GM12878 (cell line): ENCODE measurements around the gene NUP155. TPM values are rescaled to one million over a fixed set of nuclear protein-coding genes. Genes with fewer than 3 reads are reported as not detected.

Experiments used
- ATAC-seq: fragments of 200-7000 bp; cut with Tn5 transposase; 3 replicates; pipeline ENCODE4 v1.9.1; 2020; ENCODE audit warnings: mild to moderate bottlenecking, moderate library complexity
- BruUV-seq: library from RNA; stranded (reverse); fragments of 400-500 nt; replicated peaks from 2 replicates; lab custom pipeline; 2021; lab: Mats Ljungman, UMichigan
- CTCF ChIA-PET: fragments of 300-600 bp; sonication (Branson Sonifier 250); formaldehyde crosslinking; extraction: SDS; loops from one replicate; lab custom pipeline; 2021; ENCODE audit warnings: inconsistent platforms; lab: Yijun Ruan, JAX
- POLR2A ChIA-PET: fragments of 350-600 bp; formaldehyde crosslinking; extraction: SDS; loops from one replicate; lab custom pipeline; 2021; ENCODE audit warnings: inconsistent platforms; lab: Charles Lee
- RAD21 ChIA-PET: fragments of 300-600 bp; sonication (Branson Sonifier 250); formaldehyde crosslinking; loops from one replicate; lab custom pipeline; 2023; ENCODE audit warnings: antibody characterized with exemption; ENCODE audit not compliant: unreplicated experiment; lab: Charles Lee
- SMC1A ChIA-PET: fragments of 300-600 bp; sonication (Branson Sonifier 250); formaldehyde crosslinking; loops from one replicate; lab custom pipeline; 2023; ENCODE audit not compliant: unreplicated experiment, uncharacterized antibody; lab: Charles Lee
- DNase-seq: peaks from one replicate; pipeline ENCODE4 v3.0.0-alpha.2; 2011; ENCODE audit warnings: low read depth, low spot score
- FAIRE-seq: peaks from 3 replicates; lab custom pipeline; 2011; peaks lifted over from hg19 to GRCh38; lab: Jason Lieb, UNC
- H2AFZ ChIP-seq: 2 replicates; pipeline ENCODE4 v1.6.0; 2011; ENCODE audit warnings: low read depth, low read length, control low read depth; ENCODE audit not compliant: control insufficient read depth
- H3K27ac ChIP-seq: 2 replicates; pipeline ENCODE4 v1.5.1; 2011; ENCODE audit warnings: control low read depth; ENCODE audit not compliant: control insufficient read depth, insufficient read depth
- H3K27me3 ChIP-seq, 2 experiments: replicated peaks in 1 of 2; 2 replicates each; pipeline versions ENCODE4 v1.6.0 to v1.6.1; 2011; ENCODE audit warnings: low read length in 1 of 2; ENCODE audit not compliant: control insufficient read depth in 2 of 2, insufficient read depth in 2 of 2
- H3K36me3 ChIP-seq, 2 experiments: 2 replicates each; pipeline ENCODE4 v1.5.1; 2011; ENCODE audit warnings: low read length in 1 of 2; ENCODE audit not compliant: control insufficient read depth in 2 of 2, insufficient read depth in 2 of 2
- H3K4me1 ChIP-seq: 2 replicates; pipeline ENCODE4 v1.6.1; 2011; ENCODE audit warnings: mild to moderate bottlenecking, low read length, moderate library complexity, mixed read lengths; ENCODE audit not compliant: control insufficient read depth, insufficient read depth
- H3K4me2 ChIP-seq: 2 replicates; pipeline ENCODE4 v1.6.0; 2011; ENCODE audit warnings: control low read depth; ENCODE audit not compliant: control insufficient read depth, insufficient read depth
- H3K4me3 ChIP-seq: fragments of 200-600 bp; sonication (generic); 2 replicates; pipeline ENCODE4 v1.5.1; 2016
- H3K79me2 ChIP-seq: 2 replicates; pipeline ENCODE4 v1.6.0; 2011; ENCODE audit warnings: low read length; ENCODE audit not compliant: control insufficient read depth, insufficient read depth
- H3K9ac ChIP-seq: 2 replicates; pipeline ENCODE4 v1.8.0; 2011; ENCODE audit warnings: low read length, control low read depth, mixed read lengths; ENCODE audit not compliant: control insufficient read depth, insufficient read depth
- H3K9me3 ChIP-seq: replicated peaks from 3 replicates; pipeline ENCODE4 v1.5.1; 2011; ENCODE audit warnings: mild to moderate bottlenecking, low read length; ENCODE audit not compliant: control insufficient read depth, insufficient read depth
- H4K20me1 ChIP-seq: 2 replicates; pipeline ENCODE4 v1.6.0; 2011; ENCODE audit not compliant: control insufficient read depth, insufficient read depth
- BMI1 ChIP-seq: fragments of 450-650 bp; IDR thresholded peaks from 2 replicates; pipeline ENCODE4 v1.6.1; 2016; ENCODE audit warnings: mild to moderate bottlenecking, moderate library complexity, borderline replicate concordance
- CHD1 ChIP-seq: IDR thresholded peaks from 2 replicates; pipeline ENCODE4 v1.6.1; 2012; ENCODE audit warnings: low read depth, low read length, improper control_type of control experiment
- EZH2 ChIP-seq: IDR thresholded peaks from 2 replicates; pipeline ENCODE4 v1.6.1; 2012; ENCODE audit warnings: low read depth, mild to moderate bottlenecking, control low read depth, inconsistent platforms, low read length, borderline replicate concordance; ENCODE audit not compliant: control insufficient read depth
- FOS ChIP-seq: IDR thresholded peaks from 3 replicates; pipeline ENCODE4 v1.6.1; 2011; ENCODE audit warnings: borderline replicate concordance; ENCODE audit not compliant: insufficient read length; ENCODE audit errors: extremely low read depth
- MEF2A ChIP-seq: IDR thresholded peaks from 2 replicates; pipeline ENCODE4 v1.6.1; 2011; ENCODE audit warnings: low read depth, mild to moderate bottlenecking, low read length, moderate library complexity; ENCODE audit not compliant: insufficient read depth
- PBX3 ChIP-seq: IDR thresholded peaks from 2 replicates; pipeline ENCODE4 v1.6.1; 2011; ENCODE audit warnings: mild to moderate bottlenecking, low read depth, low read length, moderate library complexity; ENCODE audit not compliant: insufficient replicate concordance
- POLR2AphosphoS5 ChIP-seq: IDR thresholded peaks from 2 replicates; pipeline ENCODE4 v1.6.1; 2011; ENCODE audit warnings: mild to moderate bottlenecking, low read length, inconsistent platforms
- POU2F2 ChIP-seq: IDR thresholded peaks from 3 replicates; pipeline ENCODE4 v1.6.1; 2011; ENCODE audit warnings: low read depth, mild to moderate bottlenecking, low read length, borderline replicate concordance
- RAD51 ChIP-seq: fragments of 450-650 bp; IDR thresholded peaks from 2 replicates; pipeline ENCODE4 v1.6.1; 2016; ENCODE audit warnings: moderate library complexity, mild to moderate bottlenecking, inconsistent platforms
- RFX5 ChIP-seq: IDR thresholded peaks from 2 replicates; pipeline ENCODE4 v1.6.1; 2011; ENCODE audit warnings: low read depth, low read length, improper control_type of control experiment
- SRF ChIP-seq, 2 experiments: IDR thresholded peaks; 2 replicates each; pipeline ENCODE4 v1.6.1; 2011; ENCODE audit warnings: low read depth in 2 of 2, low read length in 2 of 2, mild to moderate bottlenecking in 1 of 2, moderate library complexity in 1 of 2
- ZNF687 ChIP-seq: fragments of 450-650 bp; IDR thresholded peaks from 2 replicates; pipeline ENCODE4 v1.6.1; 2017; ENCODE audit warnings: mild to moderate bottlenecking, moderate library complexity
- WGBS: methylation state at CpG from one replicate; pipeline ENCODE4 v1.1.6; 2016; ENCODE audit warnings: low lambda C conversion rate; ENCODE audit not compliant: insufficient replicate concordance, insufficient coverage; ENCODE audit errors: missing lambda C conversion rate; 5-methylcytosine and 5-hydroxymethylcytosine counted together
- in situ Hi-C: fragments of 300-500 bp; cut with MboI; formaldehyde crosslinking; loops from 9 replicates; pipeline ENCODE4 v1.14.3; 2018; ENCODE audit warnings: mixed read lengths
- intact Hi-C: fragments of 100-400 bp; cut with micrococcal nuclease; formaldehyde crosslinking; loops from one replicate; pipeline ENCODE4 v1.14.2; 2022; ENCODE audit not compliant: unreplicated experiment
- polyA plus RNA-seq, 11 experiments: library from polyadenylated mRNA; depleted of rRNA in 4 of 11; unstranded in 6 of 11; stranded (reverse) in 5 of 11; fragments of >200 nt; fragmentation: Nextera tagmentation in 4 of 11; fragmentation: Illumina TruSeq in 1 of 11; extraction: Ambion mirVana in 4 of 11; extraction: Trizol in 1 of 11; gene quantifications; 1 replicate in 1 of 11; 2 replicates in 10 of 11; pipeline versions ENCODE4 v1.2.1 to v1.2.3, GENCODE V29; 2011 to 2016; ENCODE audit warnings: inconsistent platforms in 2 of 11, missing spikeins in 2 of 11, low read depth in 1 of 11
- total RNA-seq, 4 experiments: library from RNA; depleted of rRNA in 3 of 4; stranded (reverse); fragments of >200 nt in 3 of 4; fragmentation: Illumina TruSeq in 1 of 4; extraction: Trizol in 1 of 4; gene quantifications; 2 replicates each; pipeline versions ENCODE4 v1.2.1 to v1.2.3, GENCODE V29; 2013 to 2021

NUP155 gene
- total and polyA plus RNA-seq, 10 of the 15 experiments (the other 5 are each of a cell fraction or from before 2014, with no cell fraction given): 15.9 to 58.6 (median 37.1) TPM

GRCh38 chr5:37323607-37324006 lies 47.3 kb downstream of the NUP155 start (continued):
- TF ChIP-seq RAD51: no peak
- no peak for TF ChIP-seq MEF2A
- TF ChIP-seq SRF (IDR thresholded peaks at IDR 0.05; ENCODE audit: low read depth in 2 of 2, low read length in 2 of 2): no peak
- no peak for TF ChIP-seq POLR2AphosphoS5
- TF ChIP-seq BMI1: no peak
- no peak for TF ChIP-seq RFX5
- no peak for TF ChIP-seq POU2F2

DNA sequence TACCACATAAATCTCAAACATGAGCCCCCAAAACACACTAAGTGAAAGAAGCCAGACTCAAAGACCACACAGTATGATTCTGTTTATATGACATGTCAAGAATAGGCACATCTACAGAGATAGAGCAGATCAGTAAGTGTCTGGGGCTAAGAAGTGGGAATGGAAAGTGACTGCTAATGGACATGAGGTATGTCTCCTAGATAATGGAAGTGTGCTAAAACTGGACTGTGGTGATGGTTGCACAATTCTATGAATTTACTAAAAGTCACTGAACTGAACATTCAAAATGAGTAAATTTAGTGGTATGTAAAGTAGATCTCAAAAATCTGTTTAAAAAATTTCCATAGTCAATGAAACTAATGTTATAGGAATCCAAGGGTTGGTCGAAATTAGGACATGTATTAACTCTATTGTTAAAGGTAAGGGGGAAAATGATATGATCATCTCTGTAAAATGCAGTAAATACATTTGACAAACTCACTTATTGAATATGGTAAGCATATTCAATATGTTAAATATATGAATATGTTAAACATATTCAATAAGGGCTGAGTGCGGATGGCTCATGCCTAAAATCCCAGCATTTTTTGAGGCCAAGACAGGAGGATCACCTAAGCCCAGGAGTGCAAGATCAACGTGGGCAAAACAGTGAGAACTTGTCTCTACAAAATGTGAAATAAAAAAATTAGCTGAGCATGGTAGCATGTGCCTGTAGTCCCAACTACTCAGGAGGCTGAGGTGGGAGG lies 51.7 kb downstream of the NUP155 start:
- BruUV-seq: no TSS peak
- FAIRE-seq: no peak
- ChIA-PET CTCF (no interaction called here), RAD21 (no interaction called here), POLR2A (no interaction called here), SMC1A (no interaction called here)
- in situ Hi-C loops: no loop called here
- ATAC-seq: no peak
- intact Hi-C loops: loop anchor here (10.0 kb wide), 1 partner anchor 274 kb away; no protein-coding TSS in a partner anchor
- H3K27me3 ChIP-seq: no peaks in the 10 kb centered on the region
- no peak overlapping the region for H2AFZ ChIP-seq
- no peak overlapping the region for H3K9ac ChIP-seq
- no peak overlapping the region for H3K4me3 ChIP-seq
- no peak overlapping the region for H3K4me2 ChIP-seq
- no peak overlapping the region for H3K27ac ChIP-seq
- H3K79me2 ChIP-seq: no peaks in the 10 kb centered on the region
- no peak for DNase-seq
- 100% methylated on average over 3 of the region's 3 CpGs for WGBS
- H3K4me1 ChIP-seq: no peaks in the 10 kb centered on the region
- TF ChIP-seq FOS: no peak
- no peak for TF ChIP-seq CHD1
- no peak for TF ChIP-seq PBX3
- no peak for TF ChIP-seq ZNF687
- no peak for TF ChIP-seq EZH2
- TF ChIP-seq, all 136 proteins: peak for 0
- Histone ChIP-seq H4K20me1 (no peaks in the 10 kb centered on the region; the same call in 1 of the 2 replicates), H3K36me3 (peaks cover 2 to 38% of the 10 kb centered on the region in 2 experiments), H3K9me3 (no peaks in the 10 kb centered on the region)
